ENCODE data around the gene PROSER2. TPM values are rescaled to one million over a fixed set of nuclear protein-coding genes. Genes with fewer than 3 reads are reported as not detected.

Gene PROSER2
- total and polyA plus RNA-seq, 2 of the 13 experiments (the other 11 are each of a cell fraction or from before 2014, with no cell fraction given), result 6.9 to 7.7 TPM

DNA sequence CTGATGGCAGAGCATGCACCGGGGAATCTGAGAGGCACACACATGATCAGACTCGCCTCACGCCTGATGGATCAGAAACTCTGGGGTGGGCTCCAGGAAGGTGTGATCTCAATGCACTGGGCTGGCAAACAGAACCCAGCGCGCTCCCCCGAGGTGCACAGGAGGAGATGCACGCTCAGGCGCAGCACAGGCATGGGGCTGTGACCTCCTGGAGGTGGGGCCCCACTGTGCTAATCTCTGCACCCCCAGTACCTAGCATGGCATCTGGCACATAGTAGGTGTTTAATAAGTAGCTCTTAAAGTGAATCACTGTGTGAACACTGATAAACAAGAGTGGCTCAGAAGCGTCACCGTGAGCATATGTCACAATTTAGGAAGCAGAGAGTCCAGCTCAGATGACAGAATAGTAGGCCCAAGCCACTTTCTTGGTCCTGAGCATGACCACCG is 57.9 kb downstream of the PROSER2 start (continued):
- TF ChIP-seq, protein P1, sequence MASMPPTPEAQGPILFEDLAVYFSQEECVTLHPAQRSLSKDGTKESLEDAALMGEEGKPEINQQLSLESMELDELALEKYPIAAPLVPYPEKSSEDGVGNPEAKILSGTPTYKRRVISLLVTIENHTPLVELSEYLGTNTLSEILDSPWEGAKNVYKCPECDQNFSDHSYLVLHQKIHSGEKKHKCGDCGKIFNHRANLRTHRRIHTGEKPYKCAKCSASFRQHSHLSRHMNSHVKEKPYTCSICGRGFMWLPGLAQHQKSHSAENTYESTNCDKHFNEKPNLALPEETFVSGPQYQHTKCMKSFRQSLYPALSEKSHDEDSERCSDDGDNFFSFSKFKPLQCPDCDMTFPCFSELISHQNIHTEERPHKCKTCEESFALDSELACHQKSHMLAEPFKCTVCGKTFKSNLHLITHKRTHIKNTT (CRISPR knock-in tag; IDR thresholded peaks at IDR 0.05), result peak; percentile 54; the same call in 1 of the 2 replicates
- TF ChIP-seq SOX13 (IDR thresholded peaks at IDR 0.05) (0 out of 2 replicates have a peak, but pooled peaks have one; percentile 3), SOX13 (CRISPR knock-in tag; conservative IDR thresholded peaks at IDR 0.05 in 1 of 2, IDR thresholded peaks at IDR 0.05 in 1 of 2) (no peak), ZNF138 (CRISPR knock-in tag; IDR thresholded peaks at IDR 0.05; ENCODE audit: low read depth) (0 out of 2 replicates have a peak, but pooled peaks have one; percentile 28), TBX2 (CRISPR knock-in tag; IDR thresholded peaks at IDR 0.05; ENCODE audit: borderline replicate concordance) (0 out of 2 replicates have a peak, but pooled peaks have one; percentile 32), ZNF572 (CRISPR knock-in tag; IDR thresholded peaks at IDR 0.05) (0 out of 2 replicates have a peak, but pooled peaks have one; percentile 54), PHF8 (CRISPR knock-in tag; IDR thresholded peaks at IDR 0.05) (no peak), FOXP1 (IDR thresholded peaks at IDR 0.05) (no peak), FOXP1 (CRISPR knock-in tag; IDR thresholded peaks at IDR 0.05) (no peak)
- TF ChIP-seq, protein P2, sequence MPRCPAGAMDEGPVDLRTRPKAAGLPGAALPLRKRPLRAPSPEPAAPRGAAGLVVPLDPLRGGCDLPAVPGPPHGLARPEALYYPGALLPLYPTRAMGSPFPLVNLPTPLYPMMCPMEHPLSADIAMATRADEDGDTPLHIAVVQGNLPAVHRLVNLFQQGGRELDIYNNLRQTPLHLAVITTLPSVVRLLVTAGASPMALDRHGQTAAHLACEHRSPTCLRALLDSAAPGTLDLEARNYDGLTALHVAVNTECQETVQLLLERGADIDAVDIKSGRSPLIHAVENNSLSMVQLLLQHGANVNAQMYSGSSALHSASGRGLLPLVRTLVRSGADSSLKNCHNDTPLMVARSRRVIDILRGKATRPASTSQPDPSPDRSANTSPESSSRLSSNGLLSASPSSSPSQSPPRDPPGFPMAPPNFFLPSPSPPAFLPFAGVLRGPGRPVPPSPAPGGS (CRISPR knock-in tag; IDR thresholded peaks at IDR 0.05), result 0 out of 2 replicates have a peak, but pooled peaks have one; percentile 20
- TF ChIP-seq, protein P3, sequence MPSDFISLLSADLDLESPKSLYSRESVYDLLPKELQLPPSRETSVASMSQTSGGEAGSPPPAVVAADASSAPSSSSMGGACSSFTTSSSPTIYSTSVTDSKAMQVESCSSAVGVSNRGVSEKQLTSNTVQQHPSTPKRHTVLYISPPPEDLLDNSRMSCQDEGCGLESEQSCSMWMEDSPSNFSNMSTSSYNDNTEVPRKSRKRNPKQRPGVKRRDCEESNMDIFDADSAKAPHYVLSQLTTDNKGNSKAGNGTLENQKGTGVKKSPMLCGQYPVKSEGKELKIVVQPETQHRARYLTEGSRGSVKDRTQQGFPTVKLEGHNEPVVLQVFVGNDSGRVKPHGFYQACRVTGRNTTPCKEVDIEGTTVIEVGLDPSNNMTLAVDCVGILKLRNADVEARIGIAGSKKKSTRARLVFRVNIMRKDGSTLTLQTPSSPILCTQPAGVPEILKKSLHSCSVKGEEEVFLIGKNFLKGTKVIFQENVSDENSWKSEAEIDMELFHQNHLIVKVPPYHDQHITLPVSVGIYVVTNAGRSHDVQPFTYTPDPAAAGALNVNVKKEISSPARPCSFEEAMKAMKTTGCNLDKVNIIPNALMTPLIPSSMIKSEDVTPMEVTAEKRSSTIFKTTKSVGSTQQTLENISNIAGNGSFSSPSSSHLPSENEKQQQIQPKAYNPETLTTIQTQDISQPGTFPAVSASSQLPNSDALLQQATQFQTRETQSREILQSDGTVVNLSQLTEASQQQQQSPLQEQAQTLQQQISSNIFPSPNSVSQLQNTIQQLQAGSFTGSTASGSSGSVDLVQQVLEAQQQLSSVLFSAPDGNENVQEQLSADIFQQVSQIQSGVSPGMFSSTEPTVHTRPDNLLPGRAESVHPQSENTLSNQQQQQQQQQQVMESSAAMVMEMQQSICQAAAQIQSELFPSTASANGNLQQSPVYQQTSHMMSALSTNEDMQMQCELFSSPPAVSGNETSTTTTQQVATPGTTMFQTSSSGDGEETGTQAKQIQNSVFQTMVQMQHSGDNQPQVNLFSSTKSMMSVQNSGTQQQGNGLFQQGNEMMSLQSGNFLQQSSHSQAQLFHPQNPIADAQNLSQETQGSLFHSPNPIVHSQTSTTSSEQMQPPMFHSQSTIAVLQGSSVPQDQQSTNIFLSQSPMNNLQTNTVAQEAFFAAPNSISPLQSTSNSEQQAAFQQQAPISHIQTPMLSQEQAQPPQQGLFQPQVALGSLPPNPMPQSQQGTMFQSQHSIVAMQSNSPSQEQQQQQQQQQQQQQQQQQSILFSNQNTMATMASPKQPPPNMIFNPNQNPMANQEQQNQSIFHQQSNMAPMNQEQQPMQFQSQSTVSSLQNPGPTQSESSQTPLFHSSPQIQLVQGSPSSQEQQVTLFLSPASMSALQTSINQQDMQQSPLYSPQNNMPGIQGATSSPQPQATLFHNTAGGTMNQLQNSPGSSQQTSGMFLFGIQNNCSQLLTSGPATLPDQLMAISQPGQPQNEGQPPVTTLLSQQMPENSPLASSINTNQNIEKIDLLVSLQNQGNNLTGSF (CRISPR knock-in tag; IDR thresholded peaks at IDR 0.05), result no peak

All from HepG2 (cell line).